Activated CD8-positive, alpha-beta T cell treated with anti-CD3 and anti-CD28 coated beads for 36 hours (primary cell): ENCODE data around the gene CFAP410. TPM values are rescaled to one million over a fixed set of nuclear protein-coding genes. Genes with fewer than 3 reads are reported as not detected.

Source experiments
- ATAC-seq: fragments of 200-7000 bp; cut with Tn5 transposase; one replicate; pipeline ENCODE4 v1.10.0; 2021; ENCODE audit warnings: mild to moderate bottlenecking, moderate library complexity
- CTCF ChIA-PET: fragments of 350-600 bp; sonication (Branson Sonifier 250); formaldehyde crosslinking; loops from one replicate; lab custom pipeline; 2021; ENCODE audit warnings: antibody characterized with exemption; lab: Charles Lee
- POLR2A ChIA-PET: fragments of 350-600 bp; sonication (Branson Sonifier 250); formaldehyde crosslinking; loops from one replicate; lab custom pipeline; 2021; ENCODE audit warnings: antibody characterized with exemption; lab: Charles Lee
- DNase-seq: peaks from one replicate; pipeline ENCODE4 v3.0.0-alpha.2; 2020
- H3K27ac Mint-ChIP-seq: one replicate; pipeline ENCODE4 v1.8.0; 2021; ENCODE audit warnings: mild to moderate bottlenecking, mixed read lengths
- H3K27me3 Mint-ChIP-seq: one replicate; pipeline ENCODE4 v1.8.0; 2021; ENCODE audit warnings: mixed read lengths
- H3K36me3 Mint-ChIP-seq: one replicate; pipeline ENCODE4 v1.8.0; 2021; ENCODE audit warnings: low read depth, mixed read lengths
- H3K4me1 Mint-ChIP-seq: one replicate; pipeline ENCODE4 v1.8.0; 2021; ENCODE audit warnings: low read depth, mixed read lengths
- H3K4me3 Mint-ChIP-seq: one replicate; pipeline ENCODE4 v1.8.0; 2021; ENCODE audit warnings: mild to moderate bottlenecking, moderate library complexity, mixed read lengths
- H3K9me3 Mint-ChIP-seq: one replicate; pipeline ENCODE4 v1.8.0; 2021; ENCODE audit warnings: mixed read lengths
- intact Hi-C: fragments of 100-400 bp; cut with micrococcal nuclease; formaldehyde crosslinking; loops from one replicate; pipeline ENCODE4 v1.10.0; 2022
- total RNA-seq, 2 experiments: library from RNA; stranded (reverse); gene quantifications; one replicate each; pipeline ENCODE4 v1.2.3, GENCODE V29; 2021
- TF ChIP-seq, protein P1 (sequence below): fragments of 200-600 bp; IDR thresholded peaks from one replicate; pipeline ENCODE4 v1.8.0; 2022; ENCODE audit warnings: antibody characterized with exemption, mild to moderate bottlenecking

Gene CFAP410
- total RNA-seq, 2 experiments from 2014 or later = 17.2 TPM

DNA sequence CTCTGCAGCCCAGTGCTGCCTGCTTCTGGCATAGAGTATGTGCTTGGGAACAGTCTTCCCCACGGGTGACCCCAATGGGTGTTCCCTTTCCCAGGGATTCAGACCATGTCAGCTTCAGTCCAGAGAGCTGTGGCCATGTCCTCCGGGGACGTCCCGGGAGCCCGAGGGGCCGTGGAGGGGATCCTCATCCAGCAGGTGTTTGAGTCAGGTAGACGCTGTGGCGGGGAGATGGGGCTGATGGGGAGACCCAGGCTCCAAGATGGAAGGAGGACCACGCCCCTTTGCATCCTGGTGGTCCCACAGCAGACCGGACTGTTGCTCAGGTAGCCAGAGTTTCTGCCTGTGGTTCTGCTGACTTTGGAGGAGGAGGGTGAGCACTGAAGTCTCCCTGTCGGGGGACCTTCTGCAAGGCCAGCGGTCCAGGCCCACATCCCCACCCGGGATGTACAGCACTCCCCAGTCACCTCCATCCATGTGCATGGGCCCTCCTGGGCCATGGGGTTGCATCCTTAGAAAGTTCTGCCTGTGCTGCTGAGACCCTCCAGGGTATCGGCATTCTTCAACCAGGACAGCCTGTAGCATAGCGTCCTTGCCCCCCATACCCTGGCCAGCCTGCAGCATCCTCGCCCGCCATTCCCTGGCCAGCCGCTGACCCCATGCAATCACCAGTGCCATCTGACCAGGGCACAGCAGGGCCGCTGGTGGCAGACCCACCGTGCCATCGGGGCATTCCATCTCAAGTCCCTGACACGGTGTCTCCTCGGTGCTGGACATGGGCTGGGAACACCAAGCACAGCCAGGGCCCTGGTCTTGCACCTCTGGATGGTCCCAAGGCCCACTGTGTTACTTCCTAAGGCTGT is 50.7 kb downstream of the CFAP410 start:
- Mint-ChIP-seq H3K4me3 (no peak overlapping the region), H3K36me3 (no peaks in the 10 kb centered on the region), H3K27ac (no peak overlapping the region), H3K27me3 (no peaks in the 10 kb centered on the region), H3K4me1 (no peaks in the 10 kb centered on the region), H3K9me3 (no peaks in the 10 kb centered on the region)
- intact Hi-C loops = no loop called here
- no peak for ATAC-seq
- POLR2A ChIA-PET = no interaction called here
- no peak for DNase-seq
- CTCF ChIA-PET = interaction anchor here (0.9 kb wide), 1 partner anchor 10 kb away, joined by 3 read pairs; no protein-coding TSS in a partner anchor
- TF ChIP-seq, protein P1, sequence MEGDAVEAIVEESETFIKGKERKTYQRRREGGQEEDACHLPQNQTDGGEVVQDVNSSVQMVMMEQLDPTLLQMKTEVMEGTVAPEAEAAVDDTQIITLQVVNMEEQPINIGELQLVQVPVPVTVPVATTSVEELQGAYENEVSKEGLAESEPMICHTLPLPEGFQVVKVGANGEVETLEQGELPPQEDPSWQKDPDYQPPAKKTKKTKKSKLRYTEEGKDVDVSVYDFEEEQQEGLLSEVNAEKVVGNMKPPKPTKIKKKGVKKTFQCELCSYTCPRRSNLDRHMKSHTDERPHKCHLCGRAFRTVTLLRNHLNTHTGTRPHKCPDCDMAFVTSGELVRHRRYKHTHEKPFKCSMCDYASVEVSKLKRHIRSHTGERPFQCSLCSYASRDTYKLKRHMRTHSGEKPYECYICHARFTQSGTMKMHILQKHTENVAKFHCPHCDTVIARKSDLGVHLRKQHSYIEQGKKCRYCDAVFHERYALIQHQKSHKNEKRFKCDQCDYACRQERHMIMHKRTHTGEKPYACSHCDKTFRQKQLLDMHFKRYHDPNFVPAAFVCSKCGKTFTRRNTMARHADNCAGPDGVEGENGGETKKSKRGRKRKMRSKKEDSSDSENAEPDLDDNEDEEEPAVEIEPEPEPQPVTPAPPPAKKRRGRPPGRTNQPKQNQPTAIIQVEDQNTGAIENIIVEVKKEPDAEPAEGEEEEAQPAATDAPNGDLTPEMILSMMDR = no peak

DNA sequence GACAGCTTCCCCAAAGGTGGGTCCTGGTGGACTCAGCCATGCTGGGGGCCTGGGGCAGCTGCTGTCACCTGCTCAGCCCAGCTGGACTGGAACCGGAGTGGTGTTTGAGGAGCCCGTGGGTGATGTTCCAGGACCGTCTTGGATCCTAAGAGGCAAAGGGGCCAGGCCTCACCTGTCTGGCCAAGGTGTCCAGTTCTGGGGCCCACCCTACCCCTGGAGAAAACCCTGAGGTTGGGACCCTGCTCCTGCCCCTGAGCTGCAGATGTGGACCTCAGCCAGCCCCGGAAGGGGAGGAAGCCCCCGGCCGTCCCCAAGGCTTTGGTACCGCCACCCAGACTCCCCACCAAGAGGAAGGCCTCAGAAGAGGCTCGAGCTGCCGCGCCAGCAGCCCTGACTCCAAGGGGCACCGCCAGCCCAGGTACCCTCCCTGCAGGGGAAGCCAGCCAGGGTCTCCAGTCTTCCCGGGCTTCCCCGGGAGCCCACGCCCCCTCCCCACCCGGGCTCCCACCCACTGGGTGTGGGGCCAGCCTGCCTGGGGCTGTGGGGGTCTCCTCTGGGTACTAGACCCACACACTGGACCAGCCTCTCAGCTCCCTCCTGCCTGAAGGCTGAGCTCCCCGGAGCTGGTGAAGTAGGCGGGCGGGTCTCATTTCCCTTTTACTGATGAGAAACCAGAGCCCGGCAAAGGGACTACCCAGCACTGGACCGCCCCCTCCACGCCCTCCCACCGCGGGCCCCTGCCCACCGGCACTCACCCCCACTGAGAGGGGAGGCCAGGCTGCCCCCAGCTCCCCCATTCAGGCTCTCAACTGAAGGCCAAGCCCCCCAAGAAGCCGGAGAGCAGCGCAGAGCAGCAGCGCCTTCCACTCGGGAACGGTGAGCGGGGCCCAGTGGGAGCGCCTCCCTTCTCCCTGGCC is 52.2 kb downstream of the CFAP410 start:
- no peak for DNase-seq
- Mint-ChIP-seq H3K4me3 (no peak overlapping the region), H3K36me3 (no peaks in the 10 kb centered on the region), H3K27ac (no peak overlapping the region), H3K27me3 (no peaks in the 10 kb centered on the region), H3K4me1 (no peaks in the 10 kb centered on the region), H3K9me3 (no peaks in the 10 kb centered on the region)
- ChIA-PET CTCF (interaction anchor here (0.9 to 1.2 kb wide), 2 partner anchors 11 kb away, joined by 3 to 7 read pairs; no protein-coding TSS in a partner anchor), POLR2A (no interaction called here)
- intact Hi-C loops = no loop called here
- TF ChIP-seq, protein P1 = no peak
- no peak for ATAC-seq

DNA sequence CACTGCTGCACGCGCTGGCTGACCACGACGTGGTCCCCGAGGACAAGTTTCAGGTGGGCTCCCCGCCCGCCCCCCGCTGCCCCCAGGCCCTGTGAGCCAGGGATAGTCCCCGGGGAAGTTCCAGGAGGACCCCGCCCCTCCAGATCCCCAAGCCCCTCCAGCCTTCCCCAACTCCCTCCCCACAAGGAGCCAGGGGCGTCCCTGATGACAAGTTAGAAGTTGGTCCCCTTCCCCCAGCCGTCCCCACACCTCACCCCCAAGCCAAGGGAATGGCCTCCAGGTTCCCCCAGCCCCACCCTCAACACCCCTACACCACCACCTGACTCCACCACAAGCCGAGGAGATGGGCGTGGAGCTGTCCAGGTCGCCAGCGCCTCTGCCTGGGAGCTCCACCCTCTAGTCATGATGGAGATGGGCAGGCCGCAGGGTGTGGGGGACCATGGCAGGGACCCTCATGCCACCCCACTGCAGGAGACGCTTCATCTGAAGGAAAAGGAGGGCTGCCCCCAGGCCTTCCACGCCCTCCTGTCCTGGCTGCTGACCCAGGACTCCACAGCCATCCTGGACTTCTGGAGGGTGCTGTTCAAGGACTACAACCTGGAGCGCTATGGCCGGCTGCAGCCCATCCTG is 53.0 kb downstream of the CFAP410 start:
- ATAC-seq (no peak), DNase-seq (no peak)
- H3K4me1 Mint-ChIP-seq = no peaks in the 10 kb centered on the region
- CTCF ChIA-PET = interaction anchor here (1.2 kb wide), 1 partner anchor 12 kb away, joined by 7 read pairs; no protein-coding TSS in a partner anchor
- no peaks in the 10 kb centered on the region for H3K27me3 Mint-ChIP-seq
- no peaks in the 10 kb centered on the region for H3K36me3 Mint-ChIP-seq
- H3K9me3 Mint-ChIP-seq = no peaks in the 10 kb centered on the region
- POLR2A ChIA-PET = no interaction called here
- H3K4me3 Mint-ChIP-seq = no peak overlapping the region
- intact Hi-C loops = no loop called here
- H3K27ac Mint-ChIP-seq = no peak overlapping the region
- TF ChIP-seq, protein P1 = no peak

DNA sequence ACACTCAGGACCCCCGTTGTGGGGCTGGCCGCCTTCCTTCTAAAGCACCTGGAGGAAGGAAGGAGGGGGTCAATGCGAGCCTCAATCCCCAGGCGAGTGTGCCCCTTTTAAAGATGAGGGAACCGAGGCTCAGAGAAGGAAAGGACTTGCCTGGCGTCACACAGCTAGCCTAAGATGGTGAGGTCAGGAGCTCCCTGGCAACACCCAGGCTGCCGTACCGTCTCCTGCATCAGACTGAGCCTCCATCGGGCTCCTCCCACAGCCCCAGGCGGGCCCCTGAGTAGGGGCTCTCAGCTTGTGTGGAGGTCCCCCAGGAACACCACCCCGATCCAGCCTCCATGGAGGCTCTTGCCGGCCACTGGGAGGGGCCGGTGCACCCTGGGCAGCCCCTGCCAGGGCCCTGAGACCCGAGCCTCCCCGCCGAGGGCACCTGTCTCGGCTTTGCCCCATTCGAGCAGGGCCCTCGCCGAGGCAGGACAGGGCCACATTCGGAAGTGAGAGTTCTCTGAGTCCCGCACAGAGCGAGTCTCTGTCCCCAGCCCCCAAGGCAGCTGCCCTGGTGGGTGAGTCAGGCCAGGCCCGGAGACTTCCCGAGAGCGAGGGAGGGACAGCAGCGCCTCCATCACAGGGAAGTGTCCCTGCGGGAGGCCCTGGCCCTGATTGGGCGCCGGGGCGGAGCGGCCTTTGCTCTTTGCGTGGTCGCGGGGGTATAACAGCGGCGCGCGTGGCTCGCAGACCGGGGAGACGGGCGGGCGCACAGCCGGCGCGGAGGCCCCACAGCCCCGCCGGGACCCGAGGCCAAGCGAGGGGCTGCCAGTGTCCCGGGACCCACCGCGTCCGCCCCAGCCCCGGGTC is 53.8 kb downstream of the CFAP410 start, which contains the start of gene AIRE:
Gene AIRE (plus strand): TSS at position 739 of the 855 bp plus-strand sequence. CDS start 131 bp downstream, outside the sequence.
- H3K9me3 Mint-ChIP-seq = no peaks in the 10 kb centered on the region
- ChIA-PET POLR2A (no interaction called here), CTCF (no interaction called here)
- no peaks in the 10 kb centered on the region for H3K27me3 Mint-ChIP-seq
- no peaks in the 10 kb centered on the region for H3K36me3 Mint-ChIP-seq
- DNase-seq (no peak), ATAC-seq (no peak)
- intact Hi-C loops = no loop called here
- TF ChIP-seq, protein P1 = no peak
- no peak within 1 kb of the TSS for H3K4me3 Mint-ChIP-seq
- no peaks in the 10 kb centered on the region for H3K4me1 Mint-ChIP-seq
- no peak within 1 kb of the TSS for H3K27ac Mint-ChIP-seq
